ENCODE measurements around the gene IL5RA.

- TF ChIP-seq POLR2AphosphoS5 (IDR thresholded peaks at IDR 0.05; ENCODE audit: low read length) (no peak), REST (IDR thresholded peaks at IDR 0.05; ENCODE audit: low read depth, low read length) (no peak), SP1 (IDR thresholded peaks at IDR 0.05; ENCODE audit: low read depth, low read length) (no peak), CTCF (IDR thresholded peaks at IDR 0.05 in 2 of 3, conservative IDR thresholded peaks at IDR 0.05 in 1 of 3; ENCODE audit: control insufficient read depth in 2 of 3, extremely low read depth in 1 of 3, insufficient read depth in 1 of 3, low read depth in 3 of 3, low read length in 3 of 3) (no peak), ZNF274 (IDR thresholded peaks at IDR 0.05; ENCODE audit: insufficient read depth, insufficient read length) (no peak), EED (IDR thresholded peaks at IDR 0.05; ENCODE audit: low read depth) (no peak), POLR2A (IDR thresholded peaks at IDR 0.05; ENCODE audit: low read depth, low read length) (no peak)
Measured at GRCh38 chr3:3031326-3031725, 78.8 kb downstream of the IL5RA start.

Data from GM12878 (cell line).